GM18520 (cell line): ENCODE data around the gene EXOC2.
"Not testable (repeated sequence)": the region's sequence is repeated elsewhere in the genome, so short reads cannot be mapped to it uniquely, and the experiment has no call there.

Experiments used
- ATAC-seq: cut with Tn5 transposase; IDR thresholded peaks from one replicate; pipeline ENCODE4 v1.9.1; 2021; ENCODE audit not compliant: unreplicated experiment

Gene EXOC2

DNA sequence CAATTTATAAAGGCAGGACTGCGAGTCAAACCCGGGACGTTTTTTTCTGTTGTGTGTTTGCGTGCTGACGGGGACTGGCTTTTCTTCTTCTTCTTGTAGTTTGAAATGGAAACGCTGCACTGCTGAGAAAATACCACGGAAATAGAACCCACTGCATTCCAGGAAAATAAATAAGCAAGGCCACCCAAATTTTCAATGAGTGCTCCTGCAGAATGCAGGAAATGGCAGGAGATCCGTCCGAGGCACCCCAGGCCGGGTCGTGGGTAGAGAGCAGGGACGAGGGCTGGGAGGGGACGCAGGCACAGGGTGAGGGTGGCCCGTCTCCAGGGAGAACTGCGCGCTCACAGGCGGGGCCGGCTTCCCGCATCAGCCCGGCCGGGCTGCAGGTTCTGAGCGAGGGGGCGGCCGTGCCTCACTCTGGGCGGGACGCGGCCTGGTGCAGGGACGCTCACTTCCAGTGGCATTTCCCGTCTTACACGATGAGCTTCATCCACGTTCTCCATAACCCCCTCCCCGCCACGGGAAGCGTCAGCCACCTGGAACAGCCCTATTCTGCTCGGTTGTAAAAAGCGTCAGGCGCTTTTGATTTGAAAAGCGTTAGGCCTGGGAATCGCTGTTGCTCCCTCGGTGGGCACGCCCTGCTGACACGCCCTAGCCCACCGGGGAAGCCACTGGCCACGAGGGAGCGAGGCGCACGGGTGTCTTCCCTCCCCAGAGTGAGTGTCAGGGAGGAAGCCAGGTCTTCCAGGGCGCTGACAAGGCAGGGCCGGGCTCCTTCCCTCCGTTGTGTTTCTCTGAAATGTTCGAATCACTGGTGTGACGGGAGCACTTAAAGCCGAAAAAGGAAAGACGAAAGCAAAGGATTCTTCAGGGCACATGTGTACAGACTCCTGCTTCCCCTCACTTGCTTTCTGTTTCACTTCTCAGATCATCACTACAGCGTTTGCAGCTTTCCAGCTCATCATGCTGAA, 17.9 kb upstream of the EXOC2 start:
- ATAC-seq: peak; percentile 74

GRCh38 chr6:709471-710056, 16.6 kb upstream of the EXOC2 start:
- ATAC-seq: no peak

- ATAC-seq: no peak
These were observed 15.3 kb upstream of the EXOC2 start for GRCh38 chr6:708237-708598.

DNA sequence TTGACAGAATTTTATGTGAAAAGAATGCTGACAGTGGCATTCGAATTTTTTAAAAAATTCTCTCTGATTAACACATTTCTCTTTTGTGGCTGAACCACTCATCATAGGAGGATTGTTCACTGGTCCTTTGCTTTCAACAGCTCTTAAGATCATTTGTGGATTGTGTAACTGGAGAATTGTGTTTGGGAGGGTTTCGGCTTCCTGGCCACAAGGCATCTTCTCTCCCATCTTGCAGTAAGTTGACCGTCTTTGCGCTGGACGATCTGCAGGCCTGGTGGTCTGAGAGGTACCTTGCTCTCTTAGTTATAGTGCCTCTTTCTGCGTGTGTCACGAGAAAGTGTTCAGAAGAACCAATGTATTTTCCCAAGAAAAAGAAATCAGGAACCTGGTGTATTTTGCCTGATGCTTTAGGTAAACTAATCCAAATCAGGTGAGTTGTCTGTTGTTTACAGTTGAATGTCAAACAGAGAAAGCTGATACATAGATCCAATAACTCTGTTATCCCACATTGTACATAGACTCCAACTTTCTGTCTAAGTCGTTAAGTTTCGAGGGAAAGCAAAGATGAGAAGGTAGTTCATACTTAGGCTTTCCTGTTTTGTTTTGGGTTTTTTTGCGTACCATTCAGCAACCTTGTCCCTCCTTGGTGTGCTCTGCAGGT, 14.8 kb upstream of the EXOC2 start:
- ATAC-seq: no peak

DNA sequence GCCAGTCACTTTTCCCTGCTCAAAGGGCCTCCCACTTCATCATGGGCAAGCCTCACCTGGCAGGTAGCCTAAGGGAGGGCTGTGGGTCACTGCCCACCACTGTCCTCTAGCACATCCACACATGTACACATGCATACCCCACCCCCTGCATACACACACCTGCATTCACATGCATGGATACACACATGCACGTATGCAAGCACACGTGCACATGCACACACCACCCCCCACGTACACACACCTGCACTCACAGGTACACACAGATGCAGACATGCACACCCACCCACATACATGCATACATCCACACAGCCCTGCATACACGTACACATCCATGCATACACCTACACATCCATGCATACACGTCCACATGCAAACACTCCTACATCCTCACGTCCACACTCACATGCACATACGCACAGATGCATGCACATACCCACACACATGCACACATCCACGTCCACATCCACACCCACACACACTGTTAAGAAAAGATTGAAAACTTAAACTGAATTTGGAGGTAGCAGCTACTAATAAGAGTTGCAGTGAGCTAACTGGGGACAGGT, 14.0 kb upstream of the EXOC2 start:
- ATAC-seq: no peak

- ATAC-seq: no peak
These were observed 13.2 kb upstream of the EXOC2 start for GRCh38 chr6:706146-706545.

- ATAC-seq: no peak
These were observed 12.1 kb upstream of the EXOC2 start for GRCh38 chr6:705047-705446.

GRCh38 chr6:704046-704445, 11.1 kb upstream of the EXOC2 start:
- ATAC-seq: no peak

- ATAC-seq: no peak
These were observed 10.6 kb upstream of the EXOC2 start for GRCh38 chr6:703552-703951.

DNA sequence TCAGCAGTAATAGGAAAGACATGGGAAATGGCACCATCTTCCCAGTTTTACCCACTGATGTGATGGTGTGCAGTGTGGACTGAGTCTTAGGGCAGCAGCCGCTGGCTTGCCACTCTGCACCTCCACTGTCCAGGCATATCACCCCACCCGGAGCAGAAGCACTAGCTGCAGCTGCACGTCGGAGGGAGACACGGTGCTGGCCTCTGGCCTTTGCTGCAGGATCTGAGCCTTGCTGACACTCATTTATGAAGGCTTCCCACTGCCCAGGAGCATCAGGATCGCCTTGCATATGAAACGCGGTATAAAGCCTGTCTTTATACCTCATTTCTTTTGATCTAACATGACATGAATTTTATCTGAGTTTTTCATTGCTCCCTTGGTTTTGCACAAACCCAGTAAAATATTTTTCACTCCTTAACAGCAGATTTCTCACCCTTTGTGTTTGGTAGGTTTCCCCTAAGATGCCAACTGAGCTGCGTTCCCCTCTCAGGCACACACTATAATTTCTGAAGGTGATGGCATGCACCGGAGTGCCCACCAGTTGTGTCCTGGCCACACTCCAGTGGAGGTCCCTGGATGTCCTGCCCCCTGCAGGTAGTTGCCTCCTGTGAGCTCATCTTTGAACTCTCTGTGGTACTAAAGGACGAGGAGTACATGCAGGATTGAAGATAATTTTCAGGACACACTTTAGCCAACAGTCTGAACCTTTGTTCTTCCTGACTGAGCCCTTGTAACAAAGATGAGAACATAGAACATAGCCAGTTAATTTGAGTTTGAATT, 9.0 kb upstream of the EXOC2 start:
- no peak for ATAC-seq

DNA sequence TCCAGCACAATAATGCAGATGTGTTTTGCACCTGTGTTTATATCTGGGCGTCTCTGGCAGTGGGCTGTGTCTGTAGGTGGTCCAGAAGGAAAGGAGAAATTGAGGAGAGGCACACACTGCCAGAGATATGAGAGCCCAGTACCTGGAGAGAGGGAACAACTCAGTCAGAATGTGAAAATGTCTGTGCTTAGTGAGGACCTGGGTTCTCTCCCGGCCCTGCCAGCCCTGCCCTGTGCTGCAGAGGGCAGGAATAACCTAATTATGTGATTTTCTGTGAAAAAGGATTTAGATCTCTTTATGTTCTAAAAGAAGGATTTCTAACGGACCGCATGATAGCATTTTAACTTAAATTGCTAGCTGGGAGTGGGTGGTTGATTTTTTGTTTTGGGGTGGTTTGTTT, 8.3 kb upstream of the EXOC2 start:
- ATAC-seq: no peak

- ATAC-seq: no peak
These were observed 7.6 kb upstream of the EXOC2 start for GRCh38 chr6:700490-700889.

GRCh38 chr6:699319-699718, 6.4 kb upstream of the EXOC2 start:
- ATAC-seq: no peak

DNA sequence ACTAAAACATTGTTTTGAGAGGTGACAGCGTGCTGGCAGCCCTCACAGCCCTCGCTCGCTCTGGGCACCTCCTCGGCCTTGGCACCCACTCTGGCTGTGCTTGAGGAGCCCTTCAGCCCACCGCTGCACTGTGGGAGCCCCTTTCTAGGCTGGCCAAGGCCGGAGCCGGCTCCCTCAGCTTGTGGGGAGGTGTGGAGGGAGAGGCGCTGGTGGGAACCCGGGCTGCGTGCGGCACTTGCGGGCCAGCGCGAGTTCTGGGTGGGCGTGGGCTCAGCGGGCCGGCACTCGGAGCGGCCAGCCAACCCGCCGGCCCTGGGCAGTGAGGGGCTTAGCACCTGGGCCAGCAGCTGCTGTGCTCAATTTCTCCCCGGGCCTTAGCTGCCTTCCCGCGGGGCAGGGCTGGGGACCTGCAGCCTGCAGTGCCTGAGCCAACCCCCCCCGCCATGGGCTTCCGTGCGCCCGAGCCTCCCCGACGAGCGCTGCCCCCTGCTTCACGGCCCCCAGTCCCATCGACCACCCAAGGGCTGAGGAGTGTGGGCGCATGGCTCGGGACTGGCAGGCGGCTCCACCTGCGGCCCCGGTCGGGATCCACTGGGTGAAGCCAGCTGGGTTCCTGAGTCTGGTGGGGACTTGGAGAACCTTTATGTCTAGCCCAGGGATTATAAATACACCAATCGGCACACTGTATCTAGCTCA, 1.6 kb upstream of the EXOC2 start:
- ATAC-seq: not testable (repeated sequence)

DNA sequence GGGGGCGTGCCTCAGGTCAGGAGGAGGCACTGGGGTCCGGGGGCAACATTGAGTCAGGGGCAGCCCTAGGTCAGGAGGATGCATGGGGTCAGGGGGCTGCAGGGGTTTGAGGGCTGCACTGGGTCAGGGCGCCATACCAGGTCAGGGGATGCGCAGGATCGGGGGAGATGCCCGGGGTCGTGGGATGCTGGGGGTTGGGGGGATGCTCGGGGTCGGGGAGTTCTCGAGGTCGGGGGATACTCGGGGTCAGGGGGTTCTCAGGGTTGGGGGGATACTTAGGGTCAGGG, 727 bp upstream of the EXOC2 start:
- no peak for ATAC-seq

- peak; percentile 28 for ATAC-seq
These were observed 535 bp downstream of the EXOC2 start for GRCh38 chr6:692356-692851.

GRCh38 chr6:689223-689622, 3.7 kb downstream of the EXOC2 start:
- ATAC-seq: no peak

GRCh38 chr6:686497-686896, 6.4 kb downstream of the EXOC2 start:
- ATAC-seq: no peak

- peak; percentile 79 for ATAC-seq
These were observed 7.9 kb downstream of the EXOC2 start for GRCh38 chr6:684831-685636.
